PC-3 (cell line): ENCODE data around the gene OLFM2.

Experiments
- EZH2 ChIP-seq: fragments of 300-600 bp; sonication (generic); IDR thresholded peaks from one replicate; pipeline ENCODE4 v1.6.1; 2017; ENCODE audit warnings: antibody characterized with exemption, mild to moderate bottlenecking, low read length; ENCODE audit not compliant: unreplicated experiment
- TF ChIP-seq, protein P1 (sequence below): fragments of 300-600 bp; sonication (generic); conservative IDR thresholded peaks from 2 replicates; pipeline ENCODE4 v1.5.1; 2017; ENCODE audit warnings: antibody characterized with exemption, low read depth, mild to moderate bottlenecking, low read length

DNA sequence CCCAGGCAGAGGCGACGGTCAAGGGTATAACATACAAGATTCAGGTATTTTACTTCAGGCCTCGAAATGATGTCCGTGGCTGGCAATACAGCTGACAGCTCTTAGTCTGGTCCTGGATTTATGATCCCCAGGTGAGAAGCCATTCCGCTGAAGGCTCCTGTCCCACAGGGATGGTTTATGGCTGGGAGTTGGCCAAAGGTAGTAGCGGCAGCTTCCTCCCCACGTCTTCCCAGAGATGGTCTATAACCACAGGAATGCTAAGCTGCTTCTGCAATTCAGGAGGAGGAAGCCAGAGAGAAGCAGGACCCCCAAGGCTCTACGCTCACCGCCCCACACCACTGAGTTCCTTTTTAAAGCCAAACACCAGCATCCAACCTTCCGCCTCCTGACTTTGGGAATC, 27.1 kb downstream of the OLFM2 start:
- TF ChIP-seq, protein P1, sequence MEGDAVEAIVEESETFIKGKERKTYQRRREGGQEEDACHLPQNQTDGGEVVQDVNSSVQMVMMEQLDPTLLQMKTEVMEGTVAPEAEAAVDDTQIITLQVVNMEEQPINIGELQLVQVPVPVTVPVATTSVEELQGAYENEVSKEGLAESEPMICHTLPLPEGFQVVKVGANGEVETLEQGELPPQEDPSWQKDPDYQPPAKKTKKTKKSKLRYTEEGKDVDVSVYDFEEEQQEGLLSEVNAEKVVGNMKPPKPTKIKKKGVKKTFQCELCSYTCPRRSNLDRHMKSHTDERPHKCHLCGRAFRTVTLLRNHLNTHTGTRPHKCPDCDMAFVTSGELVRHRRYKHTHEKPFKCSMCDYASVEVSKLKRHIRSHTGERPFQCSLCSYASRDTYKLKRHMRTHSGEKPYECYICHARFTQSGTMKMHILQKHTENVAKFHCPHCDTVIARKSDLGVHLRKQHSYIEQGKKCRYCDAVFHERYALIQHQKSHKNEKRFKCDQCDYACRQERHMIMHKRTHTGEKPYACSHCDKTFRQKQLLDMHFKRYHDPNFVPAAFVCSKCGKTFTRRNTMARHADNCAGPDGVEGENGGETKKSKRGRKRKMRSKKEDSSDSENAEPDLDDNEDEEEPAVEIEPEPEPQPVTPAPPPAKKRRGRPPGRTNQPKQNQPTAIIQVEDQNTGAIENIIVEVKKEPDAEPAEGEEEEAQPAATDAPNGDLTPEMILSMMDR = no peak
- TF ChIP-seq EZH2 = no peak
